Cerebellar nuclear complex (tissue), 1 donor: ENCODE data around the gene COL23A1.
"Not testable (repeated sequence)": the region's sequence is repeated elsewhere in the genome, so short reads cannot be mapped to it uniquely, and the experiment has no call there.

Experiments
- DNase-seq, 2 experiments: peaks; one replicate each; lab custom pipeline; 2025; lab: John Stamatoyannopoulos, UW

The COL23A1 gene

DNA sequence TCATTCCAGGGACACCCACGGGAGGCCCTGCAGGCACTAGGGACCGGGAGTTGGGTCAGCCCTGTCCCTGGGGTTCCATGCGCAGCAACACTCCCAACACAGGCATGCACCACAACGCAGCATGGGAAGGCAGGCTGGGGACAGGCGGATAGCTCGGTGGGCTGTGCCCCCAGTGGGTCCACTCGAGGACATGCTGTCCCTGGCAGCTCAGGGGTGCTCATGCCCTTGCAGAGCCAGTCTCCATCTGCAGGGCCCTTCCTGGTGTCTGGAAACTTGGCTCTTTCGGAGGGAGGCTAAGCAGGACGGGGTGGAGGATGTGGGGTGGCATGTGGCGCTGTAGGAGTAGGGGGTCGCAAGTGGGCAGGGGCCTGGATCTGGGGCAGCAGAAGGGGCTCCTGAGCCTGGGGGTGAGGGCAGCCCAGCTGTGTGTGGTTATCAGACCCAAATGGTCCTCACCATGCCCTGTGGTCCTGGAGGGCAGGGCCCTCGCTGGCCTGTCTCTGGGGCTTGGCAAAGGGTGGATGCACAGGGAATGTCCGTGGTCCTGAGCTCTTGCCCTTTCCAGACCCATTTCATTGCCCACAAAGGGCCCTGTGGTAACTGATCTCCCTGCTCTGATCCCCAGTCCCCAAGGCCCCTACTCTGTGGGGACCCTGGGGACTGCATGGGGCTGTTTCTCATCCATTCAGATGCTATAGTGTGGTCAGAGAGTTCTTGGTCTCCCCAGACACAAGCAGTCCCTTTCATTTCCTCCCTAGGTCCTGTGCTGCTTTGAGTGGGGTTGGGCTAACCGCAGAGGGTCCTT, 267.3 kb downstream of the COL23A1 start:
- DNase-seq: no peak

- no peak for DNase-seq
These were observed 269.8 kb downstream of the COL23A1 start for GRCh38 chr5:178320281-178320855.

DNA sequence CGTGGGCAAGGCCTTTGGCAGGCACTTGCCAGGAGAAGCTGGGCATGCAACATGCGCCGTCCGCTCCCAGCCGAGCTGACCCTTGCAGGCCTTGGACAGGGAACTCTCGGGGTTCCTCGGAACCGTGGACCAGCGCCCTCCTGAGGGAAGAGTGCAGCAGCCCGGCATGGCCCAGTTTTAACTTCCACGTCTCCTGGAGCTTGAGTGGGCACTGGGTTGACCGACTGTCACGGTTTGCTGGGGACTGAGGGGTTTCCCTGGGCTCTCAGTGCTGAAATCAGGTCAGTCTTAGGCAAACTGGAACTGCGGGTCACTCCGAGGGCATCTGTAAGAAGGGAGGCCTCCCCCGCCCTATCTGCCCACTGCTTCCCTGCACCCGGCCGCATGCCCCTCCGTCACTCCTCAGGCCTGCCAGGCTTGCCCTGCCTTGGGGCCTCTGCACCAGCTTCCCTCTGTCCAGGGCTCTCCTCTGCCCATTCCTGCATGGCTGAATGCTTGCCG, 270.6 kb downstream of the COL23A1 start:
- DNase-seq: no peak

DNA sequence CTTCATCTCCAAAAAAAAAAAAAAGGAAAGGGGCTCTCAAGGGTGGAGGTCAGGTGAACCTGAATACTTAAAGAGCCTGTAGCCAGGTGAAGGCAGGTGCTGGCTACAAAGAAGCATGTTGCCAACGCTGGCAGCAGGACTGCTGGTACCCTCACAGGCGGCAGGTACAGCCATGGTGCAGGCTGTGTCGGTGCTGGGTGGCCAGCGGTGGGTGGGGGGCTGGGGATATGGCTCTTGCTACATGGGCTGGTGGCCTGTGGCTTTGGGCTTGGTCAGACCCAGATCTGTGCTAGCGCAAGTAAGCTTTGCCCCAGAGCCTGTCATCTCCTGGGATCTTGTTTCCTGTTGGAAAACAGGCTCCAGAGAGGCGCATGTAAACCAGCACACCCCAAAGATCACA, 271.3 kb downstream of the COL23A1 start:
- DNase-seq: no peak

GRCh38 chr5:178318382-178318781, 271.8 kb downstream of the COL23A1 start:
- DNase-seq: no peak

DNA sequence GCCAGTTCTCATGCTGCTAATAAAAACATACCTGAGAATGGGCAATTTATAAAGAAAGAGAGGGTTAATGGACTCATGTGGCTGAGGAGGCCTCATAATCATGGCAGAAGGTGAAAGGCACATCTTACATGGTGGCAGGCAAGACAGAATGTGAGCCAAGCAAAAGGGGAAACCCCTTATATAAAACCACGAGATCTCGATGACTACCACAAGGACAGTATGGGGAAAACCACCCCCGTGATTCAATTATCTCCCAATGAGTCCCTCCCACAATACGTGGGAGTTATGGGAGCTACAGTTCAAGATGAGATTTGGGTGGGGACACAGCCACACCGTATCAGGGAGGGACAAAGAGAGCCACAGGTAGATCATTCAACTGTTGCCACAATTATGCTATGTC, 272.5 kb downstream of the COL23A1 start:
- not testable (repeated sequence) for DNase-seq

DNA sequence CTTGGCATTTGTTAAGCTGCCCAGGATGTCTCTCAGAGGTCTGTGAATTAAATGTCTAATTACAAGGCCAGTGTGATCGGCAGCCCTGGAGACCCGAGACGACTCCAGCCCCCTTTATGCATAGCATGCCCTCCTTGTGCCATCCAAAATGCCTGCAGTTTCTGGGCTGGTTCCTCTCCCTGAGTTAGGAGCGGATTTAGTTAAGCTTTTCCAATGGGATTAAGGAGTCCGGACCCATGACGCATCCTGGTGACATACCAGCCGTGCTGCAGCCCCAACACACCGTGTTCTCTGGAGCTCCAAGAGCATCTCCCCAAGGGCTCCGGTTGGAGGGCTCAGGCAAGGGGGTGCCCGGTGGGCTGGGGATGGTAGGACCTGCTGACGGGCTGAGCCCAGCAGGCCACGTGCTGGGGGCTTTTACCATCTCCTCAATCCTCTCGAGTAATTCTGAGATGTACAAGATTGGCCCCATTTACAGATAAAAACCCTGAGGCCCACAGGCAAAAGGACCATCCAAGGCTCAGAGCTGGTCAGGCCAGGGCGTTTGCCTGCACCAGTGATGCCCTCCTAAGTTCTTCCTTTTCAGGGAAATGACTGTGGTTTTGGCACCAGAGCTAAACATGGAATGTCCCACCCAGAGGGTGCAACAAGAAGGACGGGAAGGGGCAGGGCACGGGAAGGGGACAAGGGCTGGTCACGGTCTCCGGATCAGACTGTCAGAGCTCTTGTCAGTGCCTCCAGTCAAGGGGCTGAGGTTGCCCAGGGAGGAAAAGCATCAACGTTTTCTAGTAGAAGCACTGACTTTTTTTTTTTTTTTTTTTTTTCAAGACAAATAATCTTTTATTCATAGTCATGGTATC, 275.0 kb downstream of the COL23A1 start:
- DNase-seq: no peak

DNA sequence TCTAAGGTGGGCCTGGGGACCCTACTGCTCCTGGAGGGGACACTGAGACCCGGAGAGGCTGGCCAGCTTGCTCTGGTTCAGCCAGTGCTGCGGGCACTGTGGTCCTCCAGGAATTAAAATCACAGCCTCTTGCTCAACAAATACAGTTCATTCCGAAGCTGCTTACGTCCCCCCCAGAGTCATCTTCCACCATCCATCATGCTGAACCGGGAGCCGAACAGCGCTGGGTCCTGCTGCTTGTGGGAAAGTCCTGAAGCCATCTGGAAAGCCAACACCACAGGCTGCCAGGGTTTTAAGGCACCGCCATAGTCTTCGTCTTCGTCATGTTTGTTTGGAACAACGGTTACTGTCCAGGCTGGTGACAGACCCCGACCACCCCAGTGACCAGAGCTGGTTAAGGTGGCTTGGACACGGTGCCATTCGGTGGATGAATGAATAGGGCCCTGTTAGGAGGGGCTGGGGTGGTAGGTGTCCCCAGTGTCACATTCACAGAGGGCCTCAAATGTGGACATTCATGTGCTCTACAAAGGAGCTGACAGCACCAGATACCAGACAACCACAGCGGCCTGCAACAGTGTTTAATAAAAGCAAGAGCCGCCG, 276.0 kb downstream of the COL23A1 start:
- DNase-seq: no peak

GRCh38 chr5:178313316-178313715, 276.9 kb downstream of the COL23A1 start:
- DNase-seq: no peak

DNA sequence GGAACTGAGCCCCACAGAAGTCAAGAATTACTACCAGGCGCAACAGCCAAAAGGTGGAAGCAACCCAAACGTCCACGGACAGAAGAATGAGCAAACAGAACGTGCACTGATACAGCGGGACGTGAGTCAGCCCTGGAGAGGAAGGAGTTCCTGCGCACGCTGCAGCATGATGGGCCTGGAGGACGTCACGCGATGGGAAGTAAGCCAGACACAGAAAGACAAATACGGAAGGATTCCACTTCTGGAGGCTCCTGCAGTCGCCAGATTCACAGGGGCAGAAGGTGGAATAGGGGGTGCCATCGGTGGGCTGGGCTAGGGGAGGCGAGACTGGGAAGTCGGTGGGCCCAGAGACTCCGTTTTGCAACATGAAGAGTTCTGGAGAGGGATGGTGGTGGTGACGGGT, 277.3 kb downstream of the COL23A1 start:
- no peak for DNase-seq

DNA sequence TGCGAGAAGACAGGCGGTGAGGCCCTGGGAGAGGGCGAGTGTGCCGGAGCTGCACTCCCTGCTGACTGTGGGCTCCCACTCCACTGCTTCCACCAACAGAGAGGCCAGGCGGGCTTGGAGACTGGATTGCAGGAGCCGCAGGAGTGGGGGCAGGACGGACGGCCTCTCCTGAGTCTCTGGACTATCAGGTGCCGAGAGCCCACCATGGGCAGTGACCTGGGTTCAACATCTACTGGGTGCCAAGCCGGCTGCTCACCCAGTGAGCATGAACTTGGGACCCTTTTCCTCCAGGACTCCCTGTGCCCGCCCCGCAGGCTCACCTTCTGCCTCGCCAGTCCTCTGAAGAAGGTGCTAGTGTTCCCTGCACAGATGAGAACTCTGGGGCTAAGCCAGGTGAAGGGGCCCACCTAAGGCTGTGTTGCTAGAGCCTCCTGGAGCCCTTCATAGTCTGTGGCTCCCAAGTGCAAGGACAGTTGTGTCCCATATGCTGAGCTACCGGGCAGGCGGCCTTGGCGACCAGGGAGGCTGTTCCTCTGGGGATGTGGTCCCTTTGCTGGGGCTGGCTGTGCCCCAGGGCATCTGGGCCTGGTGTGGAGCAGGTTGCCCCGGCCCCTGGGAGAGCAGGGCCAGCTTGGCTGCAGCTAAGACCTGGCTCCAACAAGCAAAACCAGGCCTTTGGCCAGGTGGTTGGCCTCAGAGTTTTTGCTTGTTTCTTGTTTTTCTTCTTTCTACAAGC, 279.9 kb downstream of the COL23A1 start:
- DNase-seq: no peak

- DNase-seq: no peak
These were observed 280.8 kb downstream of the COL23A1 start for GRCh38 chr5:178309271-178310013.

DNA sequence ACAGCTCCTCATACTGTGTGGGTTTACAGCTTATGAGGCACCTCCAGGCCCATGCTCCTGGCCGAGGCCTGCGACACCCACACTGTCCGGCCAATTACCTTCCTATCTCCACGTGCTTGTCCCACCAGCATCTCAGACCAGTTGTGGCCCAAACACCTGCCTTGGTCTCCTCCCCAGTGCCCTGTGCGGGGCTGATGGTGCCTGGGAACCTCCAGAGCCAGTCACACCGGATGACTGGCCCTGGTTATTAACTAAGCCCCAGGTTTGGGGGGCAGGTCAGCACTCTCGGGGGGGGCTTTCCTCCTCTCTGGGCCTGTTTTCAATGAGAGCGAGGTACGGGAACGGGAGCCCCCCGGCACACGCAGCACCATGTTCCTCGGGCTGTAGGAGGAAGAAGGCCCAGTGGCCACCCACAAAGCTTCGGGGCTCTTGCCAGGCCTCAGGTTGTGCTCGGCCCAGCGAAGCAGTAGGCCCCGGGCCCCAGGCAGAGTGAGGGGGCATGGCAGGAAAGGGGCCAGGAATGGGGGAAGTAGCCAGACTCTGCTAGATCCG, 281.6 kb downstream of the COL23A1 start:
- DNase-seq: no peak

DNA sequence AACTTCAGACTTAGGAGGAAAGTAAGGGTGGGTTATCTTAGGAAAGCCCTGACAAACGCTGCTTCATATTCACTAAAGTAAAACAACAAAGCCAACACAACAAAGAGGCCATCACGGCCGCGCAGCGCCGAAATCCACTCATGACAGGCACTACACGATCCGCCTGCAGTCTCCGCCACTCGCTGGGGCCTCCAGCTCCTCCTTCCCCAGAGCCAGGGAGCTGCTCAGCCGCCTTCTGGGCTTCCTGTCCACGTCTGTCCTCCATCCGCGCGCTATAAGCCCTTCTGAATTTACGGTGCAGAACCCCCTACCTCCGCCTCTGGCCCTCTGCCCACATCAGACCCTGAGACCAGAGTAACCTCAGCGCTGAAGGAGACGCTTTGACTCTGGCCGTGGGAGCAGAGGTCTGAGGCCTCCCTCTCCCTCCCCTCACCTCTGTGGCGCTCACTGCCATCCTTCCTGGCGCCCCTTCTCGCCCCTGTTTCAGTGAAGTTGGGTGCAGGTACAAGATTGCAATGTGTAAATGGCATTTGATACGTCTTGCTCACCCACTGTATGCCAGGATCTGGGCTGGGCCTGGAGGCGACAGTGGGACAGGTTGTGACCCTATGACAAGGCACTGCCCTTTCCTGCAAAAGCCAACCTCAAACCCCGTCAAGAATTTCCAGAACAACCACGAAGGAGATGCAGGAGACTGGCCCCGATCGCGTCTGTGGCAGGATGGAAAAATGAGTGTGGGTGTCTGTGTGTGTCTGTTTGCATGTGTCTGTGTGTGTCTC, 282.7 kb downstream of the COL23A1 start:
- DNase-seq: no peak

- DNase-seq: no peak
These were observed 283.6 kb downstream of the COL23A1 start for GRCh38 chr5:178306430-178307225.

DNA sequence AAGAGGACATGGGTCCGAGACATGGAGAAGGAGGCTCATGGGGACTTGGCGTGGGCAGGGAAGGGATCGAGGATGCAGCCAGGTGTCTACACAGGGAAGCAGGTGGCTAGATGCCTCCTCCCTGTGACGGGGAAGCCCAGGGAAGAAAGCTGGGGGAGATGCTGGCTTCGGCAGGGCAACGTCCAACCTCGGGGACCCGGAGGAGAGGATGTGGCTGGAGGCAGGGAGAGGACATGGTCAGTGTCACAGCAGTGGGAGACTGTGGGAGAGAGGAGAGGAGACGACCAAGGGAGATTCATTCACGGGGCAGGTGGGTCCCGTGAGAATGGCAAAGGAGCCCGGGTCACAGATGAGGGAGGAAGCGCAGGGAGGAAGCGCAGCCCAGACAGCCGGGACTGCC, 284.4 kb downstream of the COL23A1 start:
- DNase-seq: no peak

- DNase-seq: no peak
These were observed 285.2 kb downstream of the COL23A1 start for GRCh38 chr5:178304761-178305645.

GRCh38 chr5:178304016-178304415, 286.2 kb downstream of the COL23A1 start:
- DNase-seq: no peak
